IMR-90 (cell line): ENCODE data around the gene RGPD4. TPM values are rescaled to one million over a fixed set of nuclear protein-coding genes. Genes with fewer than 3 reads are reported as not detected.

Source experiments
- ATAC-seq: fragments of 200-7000 bp; cut with Tn5 transposase; 2 replicates; pipeline ENCODE4 v1.9.1; 2020; ENCODE audit warnings: low read depth, mild to moderate bottlenecking, moderate library complexity
- BruUV-seq: library from RNA; stranded (reverse); fragments of 400-500 nt; replicated peaks from 2 replicates; lab custom pipeline; 2021; lab: Mats Ljungman, UMichigan
- CTCF ChIA-PET: fragments of 300-600 bp; formaldehyde crosslinking; extraction: SDS; loops from one replicate; lab custom pipeline; 2021; ENCODE audit warnings: antibody characterized with exemption; lab: Yijun Ruan, JAX
- POLR2A ChIA-PET: fragments of 300-600 bp; sonication (Branson Sonifier 250); formaldehyde crosslinking; loops from one replicate; lab custom pipeline; 2022; ENCODE audit warnings: antibody characterized with exemption; ENCODE audit not compliant: unreplicated experiment; lab: Charles Lee
- DNase-seq: peaks from one replicate; pipeline ENCODE4 v3.0.0; 2013
- H2AFZ ChIP-seq: replicated peaks from 2 replicates; pipeline ENCODE3; 2013; ENCODE audit warnings: low read length, mild to moderate bottlenecking; ENCODE audit not compliant: poor library complexity
- H2AK5ac ChIP-seq: 2 replicates; pipeline ENCODE4 v1.6.1; 2013; ENCODE audit warnings: low read depth, low read length, inconsistent platforms
- H2AK9ac ChIP-seq: replicated peaks from 2 replicates; pipeline ENCODE3; 2013; ENCODE audit warnings: mild to moderate bottlenecking, low read depth, low read length, moderate library complexity; ENCODE audit not compliant: poor library complexity
- H2BK120ac ChIP-seq: 2 replicates; pipeline ENCODE4 v1.6.1; 2013; ENCODE audit warnings: low read depth, low read length, inconsistent platforms
- H2BK15ac ChIP-seq: 3 replicates; pipeline ENCODE4 v1.6.1; 2013; ENCODE audit warnings: low read depth, low read length, inconsistent platforms
- H2BK20ac ChIP-seq: 2 replicates; pipeline ENCODE4 v1.6.1; 2013; ENCODE audit warnings: low read depth, mild to moderate bottlenecking, inconsistent platforms, low read length, moderate library complexity
- H2BK5ac ChIP-seq: 2 replicates; pipeline ENCODE4 v1.6.1; 2013; ENCODE audit warnings: mild to moderate bottlenecking, low read depth, low read length, inconsistent platforms; ENCODE audit not compliant: poor library complexity, severe bottlenecking
- H3K14ac ChIP-seq: replicated peaks from 2 replicates; pipeline ENCODE4 v1.6.1; 2013; ENCODE audit warnings: low read depth, low read length, inconsistent platforms
- H3K18ac ChIP-seq: 2 replicates; pipeline ENCODE4 v1.6.1; 2013; ENCODE audit warnings: low read depth, low read length, control low read depth
- H3K23ac ChIP-seq: 2 replicates; pipeline ENCODE4 v1.6.1; 2013; ENCODE audit warnings: low read depth, low read length, inconsistent platforms
- H3K27ac ChIP-seq: 2 replicates; pipeline ENCODE4 v1.5.1; 2013; ENCODE audit warnings: mild to moderate bottlenecking, control low read depth, low read length; ENCODE audit not compliant: insufficient read depth
- H3K27me3 ChIP-seq: 2 replicates; pipeline ENCODE4 v1.6.1; 2013; ENCODE audit warnings: low read length; ENCODE audit not compliant: control insufficient read depth, insufficient read depth
- H3K36me3 ChIP-seq: 2 replicates; pipeline ENCODE4 v1.6.1; 2013; ENCODE audit warnings: low read length, mixed read lengths; ENCODE audit not compliant: control insufficient read depth, insufficient read depth
- H3K4ac ChIP-seq: 2 replicates; pipeline ENCODE4 v1.6.1; 2013; ENCODE audit warnings: low read depth, low read length, inconsistent platforms
- H3K4me1 ChIP-seq: 2 replicates; pipeline ENCODE4 v1.6.1; 2013; ENCODE audit warnings: low read length, mixed read lengths; ENCODE audit not compliant: control insufficient read depth, insufficient read depth
- H3K4me2 ChIP-seq: 2 replicates; pipeline ENCODE4 v1.6.1; 2013; ENCODE audit warnings: low read depth, mild to moderate bottlenecking, control low read depth, low read length, moderate library complexity
- H3K4me3 ChIP-seq: 2 replicates; pipeline ENCODE4 v1.5.1; 2013; ENCODE audit warnings: low read depth, mild to moderate bottlenecking, control low read depth, low read length, moderate library complexity; ENCODE audit not compliant: insufficient read depth
- H3K56ac ChIP-seq: 2 replicates; pipeline ENCODE4 v1.6.1; 2013; ENCODE audit warnings: low read length, inconsistent platforms; ENCODE audit not compliant: insufficient read depth; ENCODE audit errors: extremely low read depth
- H3K79me1 ChIP-seq, 2 experiments: 2 replicates each; pipeline ENCODE4 v1.6.1; 2013; ENCODE audit warnings: low read length in 2 of 2, inconsistent platforms in 1 of 2, low read depth in 1 of 2
- H3K9ac ChIP-seq: 2 replicates; pipeline ENCODE4 v1.6.1; 2013; ENCODE audit warnings: low read depth, low read length, control low read depth
- H3K9me1 ChIP-seq: 2 replicates; pipeline ENCODE4 v1.6.1; 2013; ENCODE audit warnings: low read length, inconsistent platforms; ENCODE audit not compliant: insufficient read depth
- H3K9me3 ChIP-seq: 2 replicates; pipeline ENCODE4 v1.6.1; 2013; ENCODE audit warnings: low read length; ENCODE audit not compliant: control insufficient read depth, insufficient read depth
- H4K20me1 ChIP-seq: 2 replicates; pipeline ENCODE4 v1.6.1; 2013; ENCODE audit warnings: low read length, inconsistent platforms; ENCODE audit not compliant: insufficient read depth
- H4K5ac ChIP-seq: 2 replicates; pipeline ENCODE4 v1.6.1; 2013; ENCODE audit warnings: mild to moderate bottlenecking, low read depth, low read length, control low read depth
- H4K8ac ChIP-seq, 2 experiments: 2 replicates each; pipeline ENCODE4 v1.6.1; 2013; ENCODE audit warnings: low read depth in 2 of 2, low read length in 2 of 2, control low read depth in 1 of 2, inconsistent platforms in 1 of 2
- H4K91ac ChIP-seq: 2 replicates; pipeline ENCODE4 v1.6.1; 2013; ENCODE audit warnings: low read depth, low read length, inconsistent platforms; ENCODE audit not compliant: insufficient read depth
- FOS ChIP-seq: fragments of 150-350 bp; IDR thresholded peaks from 2 replicates; pipeline ENCODE4 v1.6.1; 2016; ENCODE audit warnings: low read depth, low read length
- WGBS, 2 experiments: methylation state at CpG; one replicate each; pipeline versions ENCODE4 v1.1.5 to v1.1.7; 2013; ENCODE audit warnings: missing lambda C conversion rate in 2 of 2; ENCODE audit not compliant: insufficient read length in 1 of 2; ENCODE audit errors: extremely low coverage in 2 of 2; 5-methylcytosine and 5-hydroxymethylcytosine counted together
- dilution Hi-C: fragments of 300-500 bp; cut with HindIII; formaldehyde crosslinking; loops from one replicate; pipeline ENCODE4 v1.14.3; 2018; ENCODE audit warnings: low sequenced_read_pairs; ENCODE audit not compliant: unreplicated experiment
- in situ Hi-C: fragments of 300-500 bp; cut with MboI; formaldehyde crosslinking; loops from 3 replicates; pipeline ENCODE4 v1.14.3; 2019; ENCODE audit warnings: low sequenced_read_pairs, inconsistent platforms, mixed read lengths
- intact Hi-C: fragments of 100-400 bp; cut with micrococcal nuclease; formaldehyde crosslinking; loops from 2 replicates; pipeline ENCODE4 v1.10.0; 2022
- polyA plus RNA-seq, 3 experiments: library from polyadenylated mRNA; depleted of rRNA; stranded (reverse); fragments of >200 nt; gene quantifications; 2 replicates each; pipeline ENCODE4 v1.2.3, GENCODE V29; 2012; ENCODE audit warnings: low replicate concordance in 1 of 3
- total RNA-seq: library from RNA; depleted of rRNA; stranded (reverse); fragments of >200 nt; gene quantifications from 2 replicates; pipeline ENCODE4 v1.2.3, GENCODE V29; 2012

RGPD4 gene
- total and polyA plus RNA-seq, 2 of the 4 experiments (the other 2 are of a cell fraction) = not detected

GRCh38 chr2:107809835-107810234 lies 16.9 kb upstream of the RGPD4 start:
- H4K5ac ChIP-seq = no peak overlapping the region
- H3K4me1 ChIP-seq = no peaks in the 10 kb centered on the region
- dilution Hi-C loops (no loop called here), intact Hi-C loops (no loop called here), in situ Hi-C loops (no loop called here)
- no peak overlapping the region for H4K8ac ChIP-seq
- H4K20me1 ChIP-seq = no peaks in the 10 kb centered on the region
- H3K9me3 ChIP-seq = peaks cover 3% of the 10 kb centered on the region; the same call in 1 of the 2 replicates
- no peak overlapping the region for H2BK15ac ChIP-seq
- CTCF ChIA-PET = no interaction called here
- no peak overlapping the region for H3K18ac ChIP-seq
- no peak overlapping the region for H3K23ac ChIP-seq
- no peaks in the 10 kb centered on the region for H3K79me1 ChIP-seq
- no peaks in the 10 kb centered on the region for H3K36me3 ChIP-seq
- ATAC-seq = no peak
- H3K56ac ChIP-seq = no peak overlapping the region
- TF ChIP-seq FOS = no peak
- H2BK120ac ChIP-seq = no peak overlapping the region
- H2AK9ac ChIP-seq = no peak overlapping the region
- H3K9ac ChIP-seq = no peak overlapping the region
- H3K4me3 ChIP-seq = no peak overlapping the region
- no peak overlapping the region for H2AK5ac ChIP-seq
- H2AFZ ChIP-seq = no peak overlapping the region
- WGBS, 2 experiments = no CpG with 5 or more reads among the region's 3 CpGs
- no peak overlapping the region for H4K91ac ChIP-seq
- no peaks in the 10 kb centered on the region for H3K27me3 ChIP-seq
- H3K27ac ChIP-seq = no peak overlapping the region
- POLR2A ChIA-PET = no interaction called here
- no peak overlapping the region for H2BK5ac ChIP-seq
- H2BK20ac ChIP-seq = no peak overlapping the region
- no peak for DNase-seq
- no TSS peak for BruUV-seq
- H3K4ac ChIP-seq = no peak overlapping the region
- H3K14ac ChIP-seq = no peak overlapping the region
- no peak overlapping the region for H3K4me2 ChIP-seq
- H3K9me1 ChIP-seq = no peaks in the 10 kb centered on the region
